Measurements from ENCODE around the gene SETD4. TPM values are rescaled to one million over a fixed set of nuclear protein-coding genes. Genes with fewer than 3 reads are reported as not detected.

The SETD4 gene
- total and polyA plus RNA-seq, 2 experiments from 2014 or later = 12.7 to 12.9 TPM

- DNase-seq = no peak
- Histone ChIP-seq H2AFZ (0 out of 2 replicates have a peak overlapping the region, but pooled peaks have one; percentile 34), H3K9ac (peak overlapping the region; percentile 55), H3K4me3 (peak overlapping the region; percentile 56), H4K20me1 (ENCODE audit: insufficient read depth) (no peaks in the 10 kb centered on the region), H3K79me2 (ENCODE audit: insufficient read depth) (peaks cover 27% of the 10 kb centered on the region), H3K4me2 (ENCODE audit: unreplicated experiment) (peak overlapping the region; percentile 55), H3K4me1 (ENCODE audit: insufficient read depth) (peaks cover 19% of the 10 kb centered on the region), H3F3A (ENCODE audit: insufficient read depth) (no peaks in the 10 kb centered on the region; the same call in 1 of the 2 replicates), H3K36me3 (ENCODE audit: low read depth) (no peaks in the 10 kb centered on the region), H3K9me3 (ENCODE audit: low read depth) (no peaks in the 10 kb centered on the region), H3K9me2 (ENCODE audit: insufficient read depth) (no peaks in the 10 kb centered on the region), H3K27ac (peak overlapping the region; percentile 80), H3K27me3 (replicated peaks; ENCODE audit: insufficient read depth) (no peaks in the 10 kb centered on the region)
- in situ Hi-C loops (cut with MboI) = no loop called here
- TF ChIP-seq EZH2phosphoT487 (IDR thresholded peaks at IDR 0.05; ENCODE audit: insufficient read depth, low read depth) = no peak
- TF ChIP-seq EZH2 (IDR thresholded peaks at IDR 0.05; ENCODE audit: insufficient read depth, poor library complexity, severe bottlenecking) = no peak
- WGBS, 2 experiments (ENCODE audit: low coverage in 1 of 2, low lambda C conversion rate in 2 of 2, missing lambda C conversion rate in 2 of 2) = 81 to 88% methylated on average over 11 of the region's 11 CpGs
Measured at GRCh38 chr21:36003776-36004175, 56.5 kb downstream of the SETD4 start.

DNA sequence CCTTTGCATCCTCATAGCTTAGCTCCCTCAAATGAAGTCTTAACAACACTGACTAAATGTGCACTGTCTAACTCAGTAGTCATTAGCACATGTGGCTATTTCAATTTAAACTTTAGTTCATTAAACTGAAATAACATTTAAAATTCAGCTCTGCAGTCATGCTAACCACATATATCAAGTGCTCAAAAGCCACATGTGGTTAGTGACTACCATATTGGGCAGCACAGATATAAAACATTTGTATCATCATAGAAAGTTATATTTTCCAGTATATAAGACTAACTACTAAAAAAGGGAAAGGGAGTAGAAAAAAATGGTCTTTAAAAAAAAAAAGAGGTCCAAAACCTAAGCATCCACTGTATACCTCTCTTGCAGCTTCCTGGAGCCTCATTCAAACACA, 64.1 kb downstream of the SETD4 start:
- H3K79me2 ChIP-seq (ENCODE audit: insufficient read depth) = no peaks in the 10 kb centered on the region
- in situ Hi-C loops (cut with MboI) = no loop called here
- H3K36me3 ChIP-seq (ENCODE audit: low read depth) = no peaks in the 10 kb centered on the region
- H4K20me1 ChIP-seq (ENCODE audit: insufficient read depth) = no peaks in the 10 kb centered on the region
- no peak overlapping the region for H2AFZ ChIP-seq
- H3K4me2 ChIP-seq (ENCODE audit: unreplicated experiment) = no peak overlapping the region
- no peak overlapping the region for H3K9ac ChIP-seq
- no peaks in the 10 kb centered on the region for H3K9me3 ChIP-seq (ENCODE audit: low read depth)
- no peak for DNase-seq
- no peaks in the 10 kb centered on the region for H3K27me3 ChIP-seq (replicated peaks; ENCODE audit: insufficient read depth)
- no peaks in the 10 kb centered on the region for H3F3A ChIP-seq (ENCODE audit: insufficient read depth)
- H3K4me3 ChIP-seq = no peak overlapping the region
- no peaks in the 10 kb centered on the region for H3K4me1 ChIP-seq (ENCODE audit: insufficient read depth)
- no peak for TF ChIP-seq EZH2 (IDR thresholded peaks at IDR 0.05; ENCODE audit: insufficient read depth, poor library complexity, severe bottlenecking)
- no peak for TF ChIP-seq EZH2phosphoT487 (IDR thresholded peaks at IDR 0.05; ENCODE audit: insufficient read depth, low read depth)
- no peaks in the 10 kb centered on the region for H3K9me2 ChIP-seq (ENCODE audit: insufficient read depth)
- no peak overlapping the region for H3K27ac ChIP-seq

- Histone ChIP-seq H3K79me2 (ENCODE audit: insufficient read depth) (no peaks in the 10 kb centered on the region), H4K20me1 (ENCODE audit: insufficient read depth) (no peaks in the 10 kb centered on the region), H3K9me3 (ENCODE audit: low read depth) (no peaks in the 10 kb centered on the region), H3K27me3 (replicated peaks; ENCODE audit: insufficient read depth) (no peaks in the 10 kb centered on the region), H3K4me1 (ENCODE audit: insufficient read depth) (no peaks in the 10 kb centered on the region), H3F3A (ENCODE audit: insufficient read depth) (no peaks in the 10 kb centered on the region), H3K9me2 (ENCODE audit: insufficient read depth) (no peaks in the 10 kb centered on the region), H3K4me3 (no peak overlapping the region), H3K36me3 (ENCODE audit: low read depth) (no peaks in the 10 kb centered on the region), H3K27ac (no peak overlapping the region), H2AFZ (no peak overlapping the region), H3K4me2 (ENCODE audit: unreplicated experiment) (no peak overlapping the region), H3K9ac (no peak overlapping the region)
- no peak for DNase-seq
- in situ Hi-C loops (cut with MboI) = no loop called here
- TF ChIP-seq EZH2 (IDR thresholded peaks at IDR 0.05; ENCODE audit: insufficient read depth, poor library complexity, severe bottlenecking) (no peak), EZH2phosphoT487 (IDR thresholded peaks at IDR 0.05; ENCODE audit: insufficient read depth, low read depth) (no peak)
- 58 to 66% methylated on average over 4 of the region's 4 CpGs for WGBS, 2 experiments (ENCODE audit: low coverage in 1 of 2, low lambda C conversion rate in 2 of 2, missing lambda C conversion rate in 2 of 2)
Measured at GRCh38 chr21:35995522-35996088, 64.7 kb downstream of the SETD4 start.

GRCh38 chr21:35994613-35995012, 65.7 kb downstream of the SETD4 start:
- no peaks in the 10 kb centered on the region for H3K79me2 ChIP-seq (ENCODE audit: insufficient read depth)
- H3K27me3 ChIP-seq (replicated peaks; ENCODE audit: insufficient read depth) = no peaks in the 10 kb centered on the region
- in situ Hi-C loops (cut with MboI) = no loop called here

More at GRCh38 chr21:35994613-35995012, 65.7 kb downstream of the SETD4 start:
- no peak overlapping the region for H3K27ac ChIP-seq
- H3K4me1 ChIP-seq (ENCODE audit: insufficient read depth) = peaks cover 4% of the 10 kb centered on the region
- no peaks in the 10 kb centered on the region for H4K20me1 ChIP-seq (ENCODE audit: insufficient read depth)
- no peaks in the 10 kb centered on the region for H3K9me2 ChIP-seq (ENCODE audit: insufficient read depth)
- DNase-seq = no peak
- no peaks in the 10 kb centered on the region for H3K36me3 ChIP-seq (ENCODE audit: low read depth)
- H3K4me2 ChIP-seq (ENCODE audit: unreplicated experiment) = no peak overlapping the region
- 54 to 65% methylated on average over 4 of the region's 4 CpGs for WGBS, 2 experiments (ENCODE audit: low coverage in 1 of 2, low lambda C conversion rate in 2 of 2, missing lambda C conversion rate in 2 of 2)
- TF ChIP-seq EZH2 (IDR thresholded peaks at IDR 0.05; ENCODE audit: insufficient read depth, poor library complexity, severe bottlenecking) (no peak), EZH2phosphoT487 (IDR thresholded peaks at IDR 0.05; ENCODE audit: insufficient read depth, low read depth) (no peak)
- no peak overlapping the region for H3K4me3 ChIP-seq
- H2AFZ ChIP-seq = no peak overlapping the region
- H3K9me3 ChIP-seq (ENCODE audit: low read depth) = no peaks in the 10 kb centered on the region
- no peak overlapping the region for H3K9ac ChIP-seq
- H3F3A ChIP-seq (ENCODE audit: insufficient read depth) = peaks cover 4% of the 10 kb centered on the region; the same call in 1 of the 2 replicates
